GM15510 (cell line): ENCODE measurements around the gene UBL3.

Experiments used
- POLR2A ChIP-seq: IDR thresholded peaks from 3 replicates; pipeline ENCODE4 v1.6.1; 2011; ENCODE audit warnings: borderline replicate concordance; ENCODE audit not compliant: insufficient read length; ENCODE audit errors: extremely low read depth

Gene UBL3

GRCh38 chr13:29850213-29850898 is at the start of gene UBL3:
Gene UBL3, minus strand, starts transcription at chr13:29850617. Its CDS starts 1,079 bp downstream, at chr13:29849538.
- peak; percentile 78 for TF ChIP-seq POLR2A

GRCh38 chr13:29897102-29897501 is 46.7 kb upstream of the UBL3 start:
- no peak for TF ChIP-seq POLR2A

- no peak for TF ChIP-seq POLR2A
Measured at GRCh38 chr13:29893438-29893837, 43.0 kb upstream of the UBL3 start.

- no peak for TF ChIP-seq POLR2A
Measured at GRCh38 chr13:29892151-29892550, 41.7 kb upstream of the UBL3 start.

DNA sequence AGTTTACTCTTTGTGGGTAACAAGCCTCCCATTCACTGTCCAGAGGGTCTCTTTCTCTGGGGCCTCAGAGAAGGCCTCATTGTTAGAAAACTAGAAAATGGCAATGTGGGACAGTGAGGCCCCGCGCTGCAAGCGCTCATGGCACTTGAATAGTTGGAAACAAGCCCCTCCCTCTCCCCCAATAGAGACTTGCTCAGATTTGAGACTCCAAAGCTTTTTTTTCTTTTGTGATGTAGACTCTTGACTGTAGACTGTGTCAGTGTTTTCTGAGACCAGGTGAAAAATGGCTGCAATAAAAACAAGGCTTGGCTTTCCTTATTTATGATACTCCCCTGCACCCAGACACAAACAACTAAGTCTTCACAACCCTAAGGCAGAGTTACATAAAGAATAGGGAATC is 38.7 kb upstream of the UBL3 start:
- no peak for TF ChIP-seq POLR2A

GRCh38 chr13:29888306-29888705 is 37.9 kb upstream of the UBL3 start:
- TF ChIP-seq POLR2A, result no peak

GRCh38 chr13:29887686-29888085 is 37.3 kb upstream of the UBL3 start:
- TF ChIP-seq POLR2A, result no peak

DNA sequence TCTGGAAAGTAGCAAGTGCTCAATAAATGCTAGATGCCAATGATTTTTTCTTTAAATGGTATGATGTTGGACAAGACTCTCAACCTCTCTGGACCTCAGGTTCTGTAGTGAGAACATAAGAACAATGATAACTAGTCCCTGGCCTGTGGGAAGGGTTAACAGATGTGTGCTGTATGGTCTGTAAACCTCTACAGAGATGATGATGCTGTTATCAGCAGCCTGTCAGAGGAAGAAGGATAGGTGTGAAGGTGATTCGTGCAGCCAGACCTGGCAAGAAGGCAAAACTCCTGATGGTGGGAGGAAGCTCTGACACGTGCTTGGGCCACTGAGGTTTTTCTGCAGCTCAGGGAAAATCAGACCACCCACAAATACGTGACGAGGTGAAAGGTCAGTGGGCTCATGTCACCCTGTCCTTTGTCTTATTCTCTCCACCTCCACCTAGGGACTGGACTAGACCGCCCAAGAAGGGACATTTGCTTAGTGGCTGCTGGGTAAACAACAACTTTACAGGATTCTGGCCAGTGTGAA is 36.7 kb upstream of the UBL3 start:
- no peak for TF ChIP-seq POLR2A

GRCh38 chr13:29886446-29886845 is 36.0 kb upstream of the UBL3 start:
- TF ChIP-seq POLR2A, result no peak

DNA sequence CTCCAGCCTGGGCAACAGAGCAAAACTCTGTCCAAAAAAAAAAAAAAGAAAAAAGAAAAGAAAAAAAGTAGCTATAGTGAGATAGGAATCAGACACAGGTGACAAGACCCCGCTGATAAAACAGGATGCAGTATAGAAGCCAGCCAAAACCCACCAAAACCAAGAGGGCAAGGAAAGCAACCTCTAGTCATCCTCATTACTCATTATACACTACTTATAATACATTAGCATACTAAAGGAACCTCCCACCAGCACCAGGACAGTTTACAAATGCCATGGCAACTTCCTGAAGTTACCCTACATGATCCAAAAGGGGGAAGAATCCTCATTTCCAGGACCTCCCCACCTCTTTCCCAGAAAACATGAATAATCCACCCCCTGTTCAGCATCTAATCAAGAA is 35.6 kb upstream of the UBL3 start:
- no peak for TF ChIP-seq POLR2A

DNA sequence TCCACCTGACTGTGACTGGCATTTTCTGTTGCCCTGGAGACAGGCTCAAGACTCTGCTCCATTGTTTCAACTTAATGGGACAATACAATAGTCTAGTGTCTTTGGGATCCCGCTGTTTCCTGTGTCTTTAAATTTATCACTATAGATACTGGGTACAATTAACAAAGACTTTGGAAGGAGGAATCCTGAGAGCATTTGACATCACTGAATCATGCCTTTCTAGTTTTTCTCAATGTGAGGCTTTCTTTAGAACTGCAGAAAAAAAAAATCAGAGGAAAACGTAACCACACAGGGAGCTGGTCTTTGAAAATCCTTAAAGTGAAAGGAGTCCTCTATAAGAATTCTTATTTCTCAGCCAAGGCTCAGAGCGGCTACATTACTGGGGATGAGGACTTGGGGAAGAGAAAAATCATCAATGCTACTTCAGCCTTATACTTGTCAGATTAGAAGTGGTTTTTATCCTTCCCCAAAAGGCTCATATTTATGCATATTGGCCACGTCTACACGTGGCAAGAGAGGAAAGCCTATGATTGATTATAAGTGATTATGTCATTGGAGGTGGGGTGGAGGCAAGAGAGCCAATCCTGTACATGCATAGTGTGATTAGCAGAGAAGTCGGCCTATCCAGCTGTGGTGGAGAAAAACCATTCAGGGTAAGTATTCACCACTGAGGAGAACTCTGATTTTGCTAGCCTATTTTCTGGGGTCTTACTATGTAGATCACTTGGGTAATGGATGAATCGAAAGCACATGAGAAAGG is 34.4 kb upstream of the UBL3 start:
- TF ChIP-seq POLR2A, result no peak

DNA sequence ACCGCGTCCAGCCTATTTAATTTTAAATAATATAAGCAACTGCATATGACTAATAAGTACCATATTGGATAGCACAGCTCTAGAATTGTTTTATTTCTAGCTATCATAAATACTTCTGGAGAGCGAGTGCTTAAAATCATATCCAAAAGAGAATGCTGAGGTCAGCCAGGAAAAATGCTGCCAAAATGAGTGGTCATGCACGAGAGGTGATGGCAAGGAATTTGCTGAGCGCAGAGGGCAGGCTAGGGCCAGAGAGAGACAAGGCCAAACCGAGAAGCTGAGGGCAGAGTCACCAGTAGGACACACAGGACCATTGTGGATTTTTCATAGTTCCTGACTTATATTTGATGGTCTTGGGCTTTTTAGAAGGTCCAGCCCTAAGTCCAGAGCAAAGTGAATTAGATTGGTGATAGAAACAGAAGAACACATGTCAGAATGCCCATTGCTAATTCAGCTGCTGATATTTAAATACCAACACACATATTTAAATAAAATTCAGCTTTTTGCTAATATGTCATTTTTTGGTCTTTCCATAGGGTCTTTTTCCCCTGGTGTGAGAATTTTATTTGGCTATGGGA is 33.6 kb upstream of the UBL3 start:
- TF ChIP-seq POLR2A, result no peak

DNA sequence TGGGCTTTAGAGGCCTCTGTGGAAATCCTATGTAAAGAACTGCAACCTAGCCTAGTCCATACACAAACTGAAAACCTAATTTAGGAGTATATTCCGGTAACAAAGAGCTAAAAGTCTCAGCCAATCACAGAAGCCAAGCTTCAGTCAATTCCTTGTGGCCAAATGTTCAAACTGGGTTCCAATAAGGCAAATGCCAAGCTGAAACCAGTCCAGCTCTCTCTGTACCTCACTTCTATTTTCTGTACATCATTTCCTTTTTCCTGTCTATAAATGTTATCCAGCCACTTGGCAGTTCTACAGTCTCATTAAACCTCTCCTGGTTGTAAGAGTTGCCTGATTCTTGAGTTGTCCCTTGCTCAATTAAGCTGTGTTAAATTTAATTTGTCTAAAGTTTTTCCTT is 31.7 kb upstream of the UBL3 start:
- TF ChIP-seq POLR2A, result no peak

- no peak for TF ChIP-seq POLR2A
Measured at GRCh38 chr13:29878101-29878500, 27.7 kb upstream of the UBL3 start.

- TF ChIP-seq POLR2A, result no peak
Measured at GRCh38 chr13:29877456-29878078, 27.1 kb upstream of the UBL3 start.
